Coronary artery (tissue), 2 donors: ENCODE measurements around the gene ATP2B3.
A peak's percentile ranks its signal among the peaks of the same experiment; 100 is the strongest.
"Not testable (repeated sequence)": the region's sequence is repeated elsewhere in the genome, so short reads cannot be mapped to it uniquely, and the experiment has no call there.

ENCODE experiments used
- DNase-seq: peaks from one replicate; pipeline ENCODE4 v3.0.0-alpha.2; 2017; ENCODE audit warnings: low spot score
- H3K27ac ChIP-seq, 2 donors: fragments of 200-600 bp; sonication (generic); one replicate each; pipeline ENCODE4 v1.5.1; 2016 to 2019
- H3K4me3 ChIP-seq: fragments of 200-600 bp; sonication (generic); 2 replicates; pipeline ENCODE4 v1.5.1; 2016; ENCODE audit warnings: mild to moderate bottlenecking, moderate library complexity
- TF ChIP-seq, protein P1 (sequence below): fragments of 200-600 bp; sonication (generic); IDR thresholded peaks from one replicate; pipeline ENCODE4 v1.5.1; 2019; ENCODE audit warnings: antibody characterized with exemption

ATP2B3 gene

DNA sequence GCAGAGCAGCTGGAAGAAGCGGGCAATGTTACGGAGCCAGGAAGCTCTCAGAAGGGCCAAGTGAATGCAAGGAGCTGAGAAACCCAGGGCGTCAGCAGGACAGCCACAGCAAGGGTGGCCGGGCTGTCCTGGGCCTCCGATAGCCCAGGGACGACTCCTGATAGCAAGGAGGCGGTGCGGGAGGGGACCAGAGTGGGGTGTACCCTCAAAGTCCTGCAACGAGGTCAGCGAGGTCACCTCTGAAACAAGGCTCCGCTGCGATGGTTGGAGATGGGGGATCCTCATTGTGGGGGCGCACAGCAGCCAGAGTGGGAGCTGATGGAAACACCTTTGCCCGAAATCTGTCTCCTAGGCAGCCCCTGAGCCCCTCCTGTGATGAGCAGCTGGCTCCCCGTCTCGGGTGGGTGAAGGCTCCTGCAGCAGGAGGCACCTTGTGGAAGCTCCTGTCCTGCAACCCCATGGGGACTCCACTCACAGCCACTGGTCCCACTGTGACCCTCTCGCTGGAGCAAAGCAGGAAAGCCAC is 85.8 kb downstream of the ATP2B3 start:
- TF ChIP-seq, protein P1, sequence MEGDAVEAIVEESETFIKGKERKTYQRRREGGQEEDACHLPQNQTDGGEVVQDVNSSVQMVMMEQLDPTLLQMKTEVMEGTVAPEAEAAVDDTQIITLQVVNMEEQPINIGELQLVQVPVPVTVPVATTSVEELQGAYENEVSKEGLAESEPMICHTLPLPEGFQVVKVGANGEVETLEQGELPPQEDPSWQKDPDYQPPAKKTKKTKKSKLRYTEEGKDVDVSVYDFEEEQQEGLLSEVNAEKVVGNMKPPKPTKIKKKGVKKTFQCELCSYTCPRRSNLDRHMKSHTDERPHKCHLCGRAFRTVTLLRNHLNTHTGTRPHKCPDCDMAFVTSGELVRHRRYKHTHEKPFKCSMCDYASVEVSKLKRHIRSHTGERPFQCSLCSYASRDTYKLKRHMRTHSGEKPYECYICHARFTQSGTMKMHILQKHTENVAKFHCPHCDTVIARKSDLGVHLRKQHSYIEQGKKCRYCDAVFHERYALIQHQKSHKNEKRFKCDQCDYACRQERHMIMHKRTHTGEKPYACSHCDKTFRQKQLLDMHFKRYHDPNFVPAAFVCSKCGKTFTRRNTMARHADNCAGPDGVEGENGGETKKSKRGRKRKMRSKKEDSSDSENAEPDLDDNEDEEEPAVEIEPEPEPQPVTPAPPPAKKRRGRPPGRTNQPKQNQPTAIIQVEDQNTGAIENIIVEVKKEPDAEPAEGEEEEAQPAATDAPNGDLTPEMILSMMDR = no peak
- DNase-seq = no peak
- Histone ChIP-seq H3K27ac (no peak overlapping the region), H3K4me3 (no peak overlapping the region)

DNA sequence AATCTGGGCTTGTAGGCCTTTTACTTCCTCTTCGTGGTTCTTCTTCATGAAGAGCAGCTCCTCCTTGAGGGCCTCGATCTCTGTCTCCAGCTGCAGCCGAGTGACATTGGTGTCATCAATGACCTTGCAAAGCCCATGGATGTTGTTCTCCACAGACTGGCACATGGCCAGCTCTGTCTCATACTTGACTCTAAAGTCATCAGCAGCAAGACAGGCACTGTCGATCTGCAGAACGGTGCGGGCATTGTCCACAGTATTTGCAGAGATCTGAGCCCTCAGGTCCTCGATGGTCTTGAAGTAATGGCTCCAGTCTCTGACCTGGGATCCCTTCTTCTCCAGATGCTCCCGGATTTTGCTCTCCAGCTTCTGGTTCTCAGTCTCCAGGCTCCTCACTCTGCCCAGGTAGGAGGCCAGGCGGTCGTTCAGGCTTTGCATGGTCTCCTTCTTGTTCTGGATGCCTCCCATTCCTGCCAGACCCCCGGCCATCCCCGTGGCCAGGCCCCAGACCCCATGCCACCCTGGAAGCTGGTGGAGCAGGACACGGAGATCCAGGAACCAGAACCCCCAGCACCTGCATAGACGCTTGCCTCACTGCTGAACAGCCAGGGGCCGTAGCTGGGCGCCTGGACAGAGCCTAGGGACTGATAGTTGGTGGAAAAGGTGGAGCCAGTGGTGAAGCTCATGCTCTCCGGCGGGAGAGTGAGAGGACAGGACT is 87.4 kb downstream of the ATP2B3 start:
- DNase-seq, H3K4me3 ChIP-seq, H3K27ac ChIP-seq: not testable (repeated sequence)

DNA sequence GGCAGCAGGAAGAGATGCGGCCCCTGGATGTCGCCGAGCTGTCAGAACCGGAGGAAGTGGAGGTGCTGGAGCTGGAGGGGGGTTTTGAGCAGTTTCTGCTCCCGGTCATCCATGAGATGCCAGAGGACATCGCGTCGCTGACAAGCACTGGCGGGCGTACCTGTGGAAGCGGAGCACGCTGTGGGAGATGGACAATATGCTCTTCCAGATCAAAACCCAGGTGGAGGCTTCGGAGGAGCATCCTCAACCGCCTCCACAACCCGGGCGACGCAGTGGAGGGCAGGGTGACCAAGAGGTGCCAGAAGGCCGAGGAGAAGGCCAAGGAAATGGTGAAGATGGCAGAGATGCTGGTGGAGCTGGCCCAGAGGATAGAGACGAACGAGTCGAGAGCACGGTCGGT is 89.1 kb downstream of the ATP2B3 start:
- DNase-seq = no peak
- H3K4me3 ChIP-seq = no peak overlapping the region
- TF ChIP-seq, protein P1 = no peak
- H3K27ac ChIP-seq = no peak overlapping the region

DNA sequence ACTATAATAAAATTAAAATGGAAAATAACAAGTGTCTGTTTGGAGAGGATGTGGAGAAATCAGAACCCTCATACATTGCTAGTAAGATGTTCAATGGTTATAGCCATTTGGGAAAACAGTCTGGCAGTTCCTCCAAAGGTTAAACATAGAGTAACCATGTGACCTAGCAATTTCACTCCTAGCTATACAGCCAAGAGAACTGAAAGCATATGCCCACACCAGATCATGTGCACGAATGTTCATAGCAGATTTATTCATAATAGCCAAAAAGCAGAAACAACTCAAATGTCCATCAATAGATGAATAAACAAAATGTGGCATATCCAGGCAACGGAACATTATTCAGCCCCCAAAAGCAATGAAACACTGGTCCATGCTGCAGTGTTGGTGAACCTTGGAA is 90.9 kb downstream of the ATP2B3 start:
- DNase-seq = no peak
- Histone ChIP-seq H3K4me3 (no peak overlapping the region), H3K27ac (no peak overlapping the region)
- TF ChIP-seq, protein P1 = no peak

DNA sequence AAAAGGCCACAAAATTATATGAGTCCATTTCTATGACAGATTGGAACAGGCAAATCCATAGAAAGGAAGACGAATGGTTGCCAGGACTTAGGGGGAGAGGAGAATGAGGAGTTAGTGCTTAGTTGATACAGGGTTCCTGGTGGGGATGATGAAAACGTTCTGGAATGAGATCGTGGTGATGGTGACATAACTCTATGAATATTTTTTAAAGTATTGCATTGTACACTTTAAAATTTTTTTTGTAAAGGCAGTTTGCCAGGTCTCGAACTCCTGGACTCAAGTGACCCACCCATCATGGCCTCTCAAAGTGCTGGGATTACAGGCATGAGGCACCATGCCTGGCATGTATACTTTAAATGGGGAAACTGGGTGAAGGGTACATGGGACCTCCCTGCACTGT is 91.4 kb downstream of the ATP2B3 start:
- DNase-seq = no peak
- Histone ChIP-seq H3K4me3 (no peak overlapping the region), H3K27ac (no peak overlapping the region)
- TF ChIP-seq, protein P1 = no peak

DNA sequence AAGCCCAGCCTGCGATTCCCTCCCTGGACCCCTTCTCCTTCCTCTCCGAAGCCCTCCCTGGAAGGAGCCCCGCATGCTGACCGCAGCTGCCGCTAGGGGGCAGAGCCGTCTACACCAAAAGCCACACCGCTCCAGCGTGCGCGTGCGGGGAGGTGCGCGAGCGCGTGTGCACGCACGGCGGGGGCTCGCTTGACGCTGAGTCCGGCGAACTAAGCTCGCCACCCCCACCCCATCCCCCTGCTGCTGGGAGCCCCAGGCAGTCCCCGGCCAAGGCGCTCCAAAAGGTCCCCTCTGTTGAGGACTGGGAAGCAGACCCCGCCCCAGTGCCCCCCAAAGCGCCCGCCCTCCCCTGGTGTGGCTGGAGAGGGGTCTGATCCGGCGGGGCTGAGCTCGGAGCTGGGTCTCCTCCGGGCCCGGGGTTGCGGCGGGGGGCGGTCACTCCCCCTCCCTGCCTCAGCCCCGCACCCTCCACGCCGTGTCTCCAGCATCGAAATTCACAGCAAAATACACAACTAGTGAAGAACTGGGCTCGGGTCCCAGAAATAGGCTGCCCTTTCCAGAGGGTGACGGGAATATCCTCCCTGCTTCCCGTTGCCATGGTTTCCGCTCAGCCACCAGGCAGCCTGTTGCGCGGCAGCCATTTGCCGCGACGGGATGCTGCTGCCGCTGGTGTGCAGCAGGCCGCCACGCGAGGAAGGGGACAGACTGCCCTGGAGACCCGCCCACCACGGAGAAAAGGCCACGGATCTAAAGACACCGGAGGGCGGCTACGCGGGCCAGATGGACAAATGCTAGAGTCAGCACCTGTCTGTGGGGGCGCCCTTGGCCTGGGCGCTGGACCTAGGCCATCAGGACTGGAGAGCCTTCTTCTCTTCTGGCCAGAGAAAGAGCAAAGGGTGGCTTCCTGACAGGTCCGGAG is 92.7 kb downstream of the ATP2B3 start:
- Histone ChIP-seq H3K27ac (peak overlapping the region in 1 of 2 donors; percentile 9), H3K4me3 (peak overlapping the region; percentile 73)
- TF ChIP-seq, protein P1 = peak; percentile 53
- no peak for DNase-seq

DNA sequence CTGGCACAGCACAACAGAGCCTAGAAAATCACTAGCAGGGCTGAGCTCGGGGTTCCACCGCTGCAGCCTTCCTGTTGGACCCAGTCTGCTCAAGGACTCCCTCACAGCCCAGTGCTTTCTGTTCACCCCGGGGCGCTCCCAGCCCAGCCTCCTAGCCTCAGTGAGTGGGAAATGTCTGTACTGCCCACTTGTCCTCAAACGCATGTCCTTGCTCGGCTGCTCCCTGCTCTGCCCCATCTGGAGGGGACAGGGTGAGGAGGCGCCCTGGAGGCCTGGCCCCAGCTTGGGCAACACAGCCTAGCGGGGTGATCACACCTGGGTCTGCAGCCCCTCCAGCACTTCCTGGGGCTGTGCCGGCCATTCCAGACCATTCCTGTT is 93.4 kb downstream of the ATP2B3 start:
- TF ChIP-seq, protein P1 = no peak
- no peak overlapping the region for H3K4me3 ChIP-seq
- no peak for DNase-seq
- H3K27ac ChIP-seq = no peak overlapping the region
